NCI-H774 (cell line): ENCODE measurements around the gene CDC6.

ENCODE experiments used
- DNase-seq: peaks from one replicate; lab custom pipeline; 2025; lab: John Stamatoyannopoulos, UW

CDC6 gene

GRCh38 chr17:40287494-40288369, at the start of gene CDC6:
Gene CDC6, plus strand, starts transcription at chr17:40287879. Its CDS starts 1,542 bp downstream, at chr17:40289421.
- peak; percentile 100 for DNase-seq

GRCh38 chr17:40241252-40241834, 46.3 kb upstream of the CDC6 start:
- DNase-seq: no peak

GRCh38 chr17:40242774-40243173, 44.9 kb upstream of the CDC6 start:
- no peak for DNase-seq

- no peak for DNase-seq
Observed at GRCh38 chr17:40243761-40244160, 43.9 kb upstream of the CDC6 start.

GRCh38 chr17:40244255-40244654, 43.4 kb upstream of the CDC6 start:
- no peak for DNase-seq

- no peak for DNase-seq
Observed at GRCh38 chr17:40247926-40248495, 39.7 kb upstream of the CDC6 start.

GRCh38 chr17:40248507-40248906, 39.2 kb upstream of the CDC6 start:
- DNase-seq: no peak

- no peak for DNase-seq
Observed at GRCh38 chr17:40251576-40251975, 36.1 kb upstream of the CDC6 start.

GRCh38 chr17:40253565-40253964, 34.1 kb upstream of the CDC6 start:
- no peak for DNase-seq

GRCh38 chr17:40259505-40259904, 28.2 kb upstream of the CDC6 start:
- DNase-seq: no peak

- DNase-seq: no peak
Observed at GRCh38 chr17:40260528-40260927, 27.2 kb upstream of the CDC6 start.

GRCh38 chr17:40264458-40265185, 23.1 kb upstream of the CDC6 start:
- DNase-seq: no peak

GRCh38 chr17:40265337-40265736, 22.3 kb upstream of the CDC6 start:
- DNase-seq: no peak

GRCh38 chr17:40266882-40267281, 20.8 kb upstream of the CDC6 start:
- DNase-seq: no peak

GRCh38 chr17:40268141-40268712, 19.5 kb upstream of the CDC6 start:
- no peak for DNase-seq

- no peak for DNase-seq
Observed at GRCh38 chr17:40278414-40278813, 9.3 kb upstream of the CDC6 start.

GRCh38 chr17:40279402-40279801, 8.3 kb upstream of the CDC6 start:
- DNase-seq: no peak

- no peak for DNase-seq
Observed at GRCh38 chr17:40281663-40282062, 6.0 kb upstream of the CDC6 start.

GRCh38 chr17:40283662-40284061, 4.0 kb upstream of the CDC6 start:
- no peak for DNase-seq

GRCh38 chr17:40284085-40284713, 3.5 kb upstream of the CDC6 start:
- DNase-seq: no peak

- DNase-seq: no peak
Observed at GRCh38 chr17:40286473-40286872, 1.2 kb upstream of the CDC6 start.

GRCh38 chr17:40287159-40287493, 553 bp upstream of the CDC6 start:
- DNase-seq: no peak
